Measurements from ENCODE around the gene COMT. TPM values are rescaled to one million over a fixed set of nuclear protein-coding genes. Genes with fewer than 3 reads are reported as not detected.
A peak's percentile ranks its signal among the peaks of the same experiment; 100 is the strongest.
"Not testable (repeated sequence)": the region's sequence is repeated elsewhere in the genome, so short reads cannot be mapped to it uniquely, and the experiment has no call there.

COMT gene
- total and polyA plus RNA-seq, 4 donors, result 75.3 to 430 (median 146) TPM

DNA sequence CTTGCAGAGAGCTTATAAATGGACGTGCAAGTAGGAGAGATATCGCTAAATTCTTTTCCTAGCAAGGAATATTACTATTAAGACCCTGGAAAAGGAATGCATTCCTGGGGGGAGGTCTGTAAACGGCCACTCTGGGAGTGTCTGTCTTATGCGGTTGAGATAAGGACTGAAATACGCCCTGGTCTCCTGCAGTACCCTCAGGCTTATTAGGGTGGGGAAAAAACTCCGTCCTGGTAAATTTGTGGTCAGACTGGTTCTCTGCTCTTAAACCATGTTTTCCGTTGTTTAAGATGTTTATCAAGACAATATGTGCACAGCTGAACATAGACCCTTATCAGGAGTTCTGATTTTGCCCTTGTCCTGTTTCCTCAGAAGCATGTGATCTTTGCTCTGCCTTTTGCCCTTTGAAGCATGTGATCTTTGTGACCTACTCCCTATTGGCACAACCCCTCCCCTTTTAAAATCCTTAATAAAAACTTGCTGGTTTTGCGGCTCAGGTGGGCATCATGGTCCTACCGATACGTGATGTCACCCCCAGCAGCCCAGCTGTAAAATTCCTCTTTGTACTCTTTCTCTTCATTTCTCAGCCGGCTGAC is 6.4 kb upstream of the COMT start:
- H3K36me3 ChIP-seq (ENCODE audit: control insufficient read depth in 4 of 4, insufficient read depth in 3 of 4, low read depth in 1 of 4, low read length in 3 of 4); H3K4me3 ChIP-seq (ENCODE audit: low read depth in 1 of 3, low read length in 3 of 3); H3K9ac ChIP-seq (ENCODE audit: low read depth in 1 of 2, low read length in 2 of 2); H3K27ac ChIP-seq (ENCODE audit: low read depth in 1 of 2, low read length in 2 of 2); H3K9me3 ChIP-seq (ENCODE audit: control insufficient read depth in 4 of 4, low read length in 3 of 4); DNase-seq (ENCODE audit: low spot score); H3K27me3 ChIP-seq (ENCODE audit: control insufficient read depth in 4 of 4, insufficient read depth in 4 of 4, low read length in 3 of 4): not testable (repeated sequence)
- WGBS, result 85% methylated on average over 11 of the region's 11 CpGs
- TF ChIP-seq RXRA (IDR thresholded peaks at IDR 0.05) (peak in 1 of 2 donors; percentile 27), HNF4A (conservative IDR thresholded peaks at IDR 0.05) (peak; percentile 59 to 65)
- H3K4me1 ChIP-seq (ENCODE audit: control insufficient read depth in 4 of 4, insufficient read depth in 4 of 4, low read length in 3 of 4), result peaks cover 2 to 25% (median 18%) of the 10 kb centered on the region in 4 donors

DNA sequence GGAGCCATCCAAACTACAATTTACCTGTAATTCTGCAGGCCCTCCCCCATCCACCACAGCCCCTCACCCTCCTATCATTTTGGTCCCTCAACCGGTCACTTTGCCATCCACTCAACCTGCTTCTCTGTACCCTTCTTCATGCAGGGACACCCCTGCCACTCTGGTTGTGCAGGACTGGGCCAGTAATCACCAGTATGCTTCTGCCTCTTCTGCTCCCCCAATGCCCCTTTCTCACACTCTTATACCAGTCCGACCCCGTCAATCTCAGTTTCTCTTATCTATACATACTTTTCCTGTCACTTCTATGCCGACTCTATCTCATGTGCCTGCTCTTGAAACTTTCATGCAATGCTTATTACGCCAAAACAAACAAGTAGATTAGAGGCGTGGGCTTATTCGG is 5.1 kb upstream of the COMT start:
- H3K27ac ChIP-seq (ENCODE audit: low read depth in 1 of 2, low read length in 2 of 2), result no peak overlapping the region
- H3K4me3 ChIP-seq (ENCODE audit: low read depth in 1 of 3, low read length in 3 of 3), result no peak overlapping the region
- 95% methylated on average over 7 of the region's 7 CpGs for WGBS
- H3K27me3 ChIP-seq (ENCODE audit: control insufficient read depth in 4 of 4, insufficient read depth in 4 of 4, low read length in 3 of 4), result no peaks in the 10 kb centered on the region
- DNase-seq (ENCODE audit: low spot score), result no peak
- H3K4me1 ChIP-seq (ENCODE audit: control insufficient read depth in 4 of 4, insufficient read depth in 4 of 4, low read length in 3 of 4), result peaks cover 7 to 35% (median 23%) of the 10 kb centered on the region in 4 donors
- H3K36me3 ChIP-seq (ENCODE audit: control insufficient read depth in 4 of 4, insufficient read depth in 3 of 4, low read depth in 1 of 4, low read length in 3 of 4), result no peaks in the 10 kb centered on the region
- TF ChIP-seq TAF1 (conservative IDR thresholded peaks at IDR 0.05), result no peak
- no peak for TF ChIP-seq HNF4G (IDR thresholded peaks at IDR 0.05)
- no peak for TF ChIP-seq SP1 (IDR thresholded peaks at IDR 0.05)
- no peaks in the 10 kb centered on the region for H3K9me3 ChIP-seq (ENCODE audit: control insufficient read depth in 4 of 4, low read length in 3 of 4)
- no peak overlapping the region for H3K9ac ChIP-seq (ENCODE audit: low read depth in 1 of 2, low read length in 2 of 2)

DNA sequence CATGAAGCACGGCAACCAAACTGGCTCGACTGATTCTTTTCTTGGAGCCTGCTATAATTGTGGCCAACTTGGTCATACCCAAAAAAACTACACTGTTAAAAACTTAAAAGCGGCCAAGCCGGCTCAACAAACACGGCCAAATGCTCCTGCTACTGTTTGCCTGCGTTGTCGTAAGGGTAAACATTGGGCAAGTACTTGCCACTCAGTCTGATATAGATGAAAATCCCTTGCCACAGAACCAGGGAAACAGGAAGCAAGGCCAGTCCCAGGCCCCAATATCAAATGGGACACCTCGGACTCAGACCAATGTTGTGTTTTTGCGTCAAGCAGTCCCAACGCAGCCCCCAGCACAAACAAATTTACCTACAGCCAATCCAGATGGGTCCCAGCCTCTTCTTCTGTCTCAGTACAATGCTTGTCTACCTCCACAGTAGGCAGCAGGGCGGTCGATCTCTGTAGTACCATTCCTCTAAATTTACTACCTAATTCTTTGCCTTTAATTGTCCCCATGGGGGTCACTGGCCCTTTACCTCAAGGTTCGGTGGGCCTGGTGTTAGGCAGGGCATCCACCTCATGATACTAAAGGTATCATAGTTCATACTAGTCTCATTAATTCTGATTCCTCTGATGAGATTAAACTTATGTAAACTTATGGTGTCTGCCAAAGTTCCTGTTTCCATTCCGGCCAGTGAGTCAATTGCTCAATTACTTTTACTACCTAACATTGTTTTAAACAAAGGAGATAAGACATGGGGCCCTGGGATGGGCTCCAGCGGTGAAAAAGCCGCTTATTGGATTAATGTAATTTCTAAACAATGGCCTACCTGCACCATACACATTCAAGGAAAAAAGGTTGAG is 3.7 kb upstream of the COMT start:
- H3K9ac ChIP-seq (ENCODE audit: low read depth in 1 of 2, low read length in 2 of 2), result peak overlapping the region in 1 of 2 donors; percentile 58
- DNase-seq (ENCODE audit: low spot score), result no peak
- H3K4me3 ChIP-seq (ENCODE audit: low read depth in 1 of 3, low read length in 3 of 3), result no peak overlapping the region
- 41% methylated on average over 16 of the region's 16 CpGs for WGBS
- TF ChIP-seq, protein P1, sequence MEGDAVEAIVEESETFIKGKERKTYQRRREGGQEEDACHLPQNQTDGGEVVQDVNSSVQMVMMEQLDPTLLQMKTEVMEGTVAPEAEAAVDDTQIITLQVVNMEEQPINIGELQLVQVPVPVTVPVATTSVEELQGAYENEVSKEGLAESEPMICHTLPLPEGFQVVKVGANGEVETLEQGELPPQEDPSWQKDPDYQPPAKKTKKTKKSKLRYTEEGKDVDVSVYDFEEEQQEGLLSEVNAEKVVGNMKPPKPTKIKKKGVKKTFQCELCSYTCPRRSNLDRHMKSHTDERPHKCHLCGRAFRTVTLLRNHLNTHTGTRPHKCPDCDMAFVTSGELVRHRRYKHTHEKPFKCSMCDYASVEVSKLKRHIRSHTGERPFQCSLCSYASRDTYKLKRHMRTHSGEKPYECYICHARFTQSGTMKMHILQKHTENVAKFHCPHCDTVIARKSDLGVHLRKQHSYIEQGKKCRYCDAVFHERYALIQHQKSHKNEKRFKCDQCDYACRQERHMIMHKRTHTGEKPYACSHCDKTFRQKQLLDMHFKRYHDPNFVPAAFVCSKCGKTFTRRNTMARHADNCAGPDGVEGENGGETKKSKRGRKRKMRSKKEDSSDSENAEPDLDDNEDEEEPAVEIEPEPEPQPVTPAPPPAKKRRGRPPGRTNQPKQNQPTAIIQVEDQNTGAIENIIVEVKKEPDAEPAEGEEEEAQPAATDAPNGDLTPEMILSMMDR (IDR thresholded peaks at IDR 0.05; ENCODE audit: low read depth, low read length, missing input control), result no peak
- TF ChIP-seq, protein P2, sequence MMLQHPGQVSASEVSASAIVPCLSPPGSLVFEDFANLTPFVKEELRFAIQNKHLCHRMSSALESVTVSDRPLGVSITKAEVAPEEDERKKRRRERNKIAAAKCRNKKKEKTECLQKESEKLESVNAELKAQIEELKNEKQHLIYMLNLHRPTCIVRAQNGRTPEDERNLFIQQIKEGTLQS (IDR thresholded peaks at IDR 0.05), result no peak
- TF ChIP-seq YY1 (IDR thresholded peaks at IDR 0.05) (peak; percentile 67), GABPA (IDR thresholded peaks at IDR 0.05 in 1 of 2, conservative IDR thresholded peaks at IDR 0.05 in 1 of 2) (peak in 1 of 2 donors; percentile 40), NR2F2 (IDR thresholded peaks at IDR 0.05) (no peak), FOXA2 (IDR thresholded peaks at IDR 0.05) (peak; percentile 73), FOXA1 (IDR thresholded peaks at IDR 0.05) (peak; percentile 47), HNF4A (conservative IDR thresholded peaks at IDR 0.05) (peak; percentile 62 to 66), TAF1 (conservative IDR thresholded peaks at IDR 0.05) (no peak), EGR1 (IDR thresholded peaks at IDR 0.05; ENCODE audit: low read depth in 2 of 2) (peak in 1 of 2 donors; percentile 63), RAD21 (IDR thresholded peaks at IDR 0.05) (peak; percentile 9 to 41), RXRA (IDR thresholded peaks at IDR 0.05) (peak; percentile 53 to 74), JUND (IDR thresholded peaks at IDR 0.05) (peak; percentile 18 to 46), SP1 (IDR thresholded peaks at IDR 0.05) (peak; percentile 67), HNF4G (IDR thresholded peaks at IDR 0.05) (peak; percentile 12)
- TF ChIP-seq, protein P3, sequence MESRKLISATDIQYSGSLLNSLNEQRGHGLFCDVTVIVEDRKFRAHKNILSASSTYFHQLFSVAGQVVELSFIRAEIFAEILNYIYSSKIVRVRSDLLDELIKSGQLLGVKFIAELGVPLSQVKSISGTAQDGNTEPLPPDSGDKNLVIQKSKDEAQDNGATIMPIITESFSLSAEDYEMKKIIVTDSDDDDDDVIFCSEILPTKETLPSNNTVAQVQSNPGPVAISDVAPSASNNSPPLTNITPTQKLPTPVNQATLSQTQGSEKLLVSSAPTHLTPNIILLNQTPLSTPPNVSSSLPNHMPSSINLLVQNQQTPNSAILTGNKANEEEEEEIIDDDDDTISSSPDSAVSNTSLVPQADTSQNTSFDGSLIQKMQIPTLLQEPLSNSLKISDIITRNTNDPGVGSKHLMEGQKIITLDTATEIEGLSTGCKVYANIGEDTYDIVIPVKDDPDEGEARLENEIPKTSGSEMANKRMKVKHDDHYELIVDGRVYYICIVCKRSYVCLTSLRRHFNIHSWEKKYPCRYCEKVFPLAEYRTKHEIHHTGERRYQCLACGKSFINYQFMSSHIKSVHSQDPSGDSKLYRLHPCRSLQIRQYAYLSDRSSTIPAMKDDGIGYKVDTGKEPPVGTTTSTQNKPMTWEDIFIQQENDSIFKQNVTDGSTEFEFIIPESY (IDR thresholded peaks at IDR 0.05), result peak; percentile 32
- TF ChIP-seq, protein P4, sequence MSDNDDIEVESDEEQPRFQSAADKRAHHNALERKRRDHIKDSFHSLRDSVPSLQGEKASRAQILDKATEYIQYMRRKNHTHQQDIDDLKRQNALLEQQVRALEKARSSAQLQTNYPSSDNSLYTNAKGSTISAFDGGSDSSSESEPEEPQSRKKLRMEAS (IDR thresholded peaks at IDR 0.05), result peak; percentile 37
- TF ChIP-seq, protein P5, sequence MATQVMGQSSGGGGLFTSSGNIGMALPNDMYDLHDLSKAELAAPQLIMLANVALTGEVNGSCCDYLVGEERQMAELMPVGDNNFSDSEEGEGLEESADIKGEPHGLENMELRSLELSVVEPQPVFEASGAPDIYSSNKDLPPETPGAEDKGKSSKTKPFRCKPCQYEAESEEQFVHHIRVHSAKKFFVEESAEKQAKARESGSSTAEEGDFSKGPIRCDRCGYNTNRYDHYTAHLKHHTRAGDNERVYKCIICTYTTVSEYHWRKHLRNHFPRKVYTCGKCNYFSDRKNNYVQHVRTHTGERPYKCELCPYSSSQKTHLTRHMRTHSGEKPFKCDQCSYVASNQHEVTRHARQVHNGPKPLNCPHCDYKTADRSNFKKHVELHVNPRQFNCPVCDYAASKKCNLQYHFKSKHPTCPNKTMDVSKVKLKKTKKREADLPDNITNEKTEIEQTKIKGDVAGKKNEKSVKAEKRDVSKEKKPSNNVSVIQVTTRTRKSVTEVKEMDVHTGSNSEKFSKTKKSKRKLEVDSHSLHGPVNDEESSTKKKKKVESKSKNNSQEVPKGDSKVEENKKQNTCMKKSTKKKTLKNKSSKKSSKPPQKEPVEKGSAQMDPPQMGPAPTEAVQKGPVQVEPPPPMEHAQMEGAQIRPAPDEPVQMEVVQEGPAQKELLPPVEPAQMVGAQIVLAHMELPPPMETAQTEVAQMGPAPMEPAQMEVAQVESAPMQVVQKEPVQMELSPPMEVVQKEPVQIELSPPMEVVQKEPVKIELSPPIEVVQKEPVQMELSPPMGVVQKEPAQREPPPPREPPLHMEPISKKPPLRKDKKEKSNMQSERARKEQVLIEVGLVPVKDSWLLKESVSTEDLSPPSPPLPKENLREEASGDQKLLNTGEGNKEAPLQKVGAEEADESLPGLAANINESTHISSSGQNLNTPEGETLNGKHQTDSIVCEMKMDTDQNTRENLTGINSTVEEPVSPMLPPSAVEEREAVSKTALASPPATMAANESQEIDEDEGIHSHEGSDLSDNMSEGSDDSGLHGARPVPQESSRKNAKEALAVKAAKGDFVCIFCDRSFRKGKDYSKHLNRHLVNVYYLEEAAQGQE (IDR thresholded peaks at IDR 0.05), result no peak
- H3K4me1 ChIP-seq (ENCODE audit: control insufficient read depth in 4 of 4, insufficient read depth in 4 of 4, low read length in 3 of 4), result peaks cover 10 to 45% (median 27%) of the 10 kb centered on the region in 4 donors
- peak overlapping the region; percentile 85 to 94 for H3K27ac ChIP-seq (ENCODE audit: low read depth in 1 of 2, low read length in 2 of 2)
- no peaks in the 10 kb centered on the region for H3K36me3 ChIP-seq (ENCODE audit: control insufficient read depth in 4 of 4, insufficient read depth in 3 of 4, low read depth in 1 of 4, low read length in 3 of 4)
- no peaks in the 10 kb centered on the region for H3K27me3 ChIP-seq (ENCODE audit: control insufficient read depth in 4 of 4, insufficient read depth in 4 of 4, low read length in 3 of 4)
- H3K9me3 ChIP-seq (ENCODE audit: control insufficient read depth in 4 of 4, low read length in 3 of 4), result no peaks in the 10 kb centered on the region

All from liver (tissue), 9 donors.